SK-MEL-5 (cell line): Measurements from ENCODE around the gene TRIP10. TPM values are rescaled to one million over a fixed set of nuclear protein-coding genes. Genes with fewer than 3 reads are reported as not detected.
"Not testable (repeated sequence)": the region's sequence is repeated elsewhere in the genome, so short reads cannot be mapped to it uniquely, and the experiment has no call there.

Experiments used
- DNase-seq: peaks from one replicate; pipeline ENCODE4 v3.0.0-alpha.2; 2016; ENCODE audit warnings: low read depth, low spot score
- in situ Hi-C: cut with HindIII; loops from 2 replicates; pipeline ENCODE4 v1.10.0; 2016; ENCODE audit warnings: low sequenced_read_pairs, high pct_unique_total_duplicates, low pct_unique_long_range_greater_than_20kb
- total RNA-seq: library from RNA; depleted of rRNA; stranded (reverse); fragments of >200 nt; shearing (Covaris generic); gene quantifications from 2 replicates; pipeline ENCODE4 v1.2.3, GENCODE V29; 2014

The TRIP10 gene
- total RNA-seq, 1 experiment from 2014 or later: 11.5 TPM

- DNase-seq: not testable (repeated sequence)
Measured at GRCh38 chr19:6708913-6709312, 30.6 kb upstream of the TRIP10 start.

GRCh38 chr19:6709549-6709948, 29.9 kb upstream of the TRIP10 start:
- DNase-seq: no peak
- in situ Hi-C loops: no loop called here

More at GRCh38 chr19:6708913-6709312, 30.6 kb upstream of the TRIP10 start:
- in situ Hi-C loops: not testable (repeated sequence)

DNA sequence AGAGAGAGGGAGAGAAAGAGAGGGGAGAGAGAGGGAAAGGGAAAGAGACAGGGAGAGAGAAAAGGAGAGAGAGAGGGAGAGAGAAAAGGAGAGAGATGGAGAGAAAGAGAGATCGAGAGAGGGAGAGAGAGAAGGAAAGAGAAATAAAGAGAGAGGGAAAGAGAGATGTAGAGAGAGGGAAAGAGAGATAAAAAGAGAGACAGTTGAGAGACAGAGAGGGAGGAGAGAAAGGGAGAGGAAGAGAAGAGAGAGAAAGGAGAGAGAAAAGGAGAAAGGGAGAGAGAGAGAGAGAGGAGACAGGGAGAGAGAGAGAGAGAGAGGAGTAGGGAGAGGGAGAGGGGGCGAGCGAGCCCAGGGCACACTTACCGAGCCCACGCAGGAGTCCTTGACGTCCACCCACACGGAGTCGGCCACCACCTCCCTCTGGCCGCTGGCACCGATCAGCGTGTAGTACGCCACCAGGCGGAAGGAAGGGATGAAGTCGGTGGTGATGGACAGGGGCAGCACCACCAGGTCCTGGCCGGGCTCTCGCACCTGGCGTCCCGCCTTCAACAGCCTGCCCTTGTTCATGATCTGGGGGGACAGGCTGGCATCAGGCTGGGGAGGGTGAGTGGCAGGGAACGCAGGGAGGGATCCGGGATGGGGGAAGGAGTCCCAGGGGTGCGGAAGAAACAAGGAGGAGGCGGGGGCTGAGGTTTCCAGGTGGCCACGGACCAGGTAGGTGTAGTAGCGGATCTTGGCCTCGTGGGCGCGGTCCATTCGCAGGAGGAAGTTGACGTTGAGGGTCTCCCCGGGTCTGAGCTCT, 29.0 kb upstream of the TRIP10 start:
- in situ Hi-C loops: no loop called here
- peak; percentile 33 for DNase-seq

DNA sequence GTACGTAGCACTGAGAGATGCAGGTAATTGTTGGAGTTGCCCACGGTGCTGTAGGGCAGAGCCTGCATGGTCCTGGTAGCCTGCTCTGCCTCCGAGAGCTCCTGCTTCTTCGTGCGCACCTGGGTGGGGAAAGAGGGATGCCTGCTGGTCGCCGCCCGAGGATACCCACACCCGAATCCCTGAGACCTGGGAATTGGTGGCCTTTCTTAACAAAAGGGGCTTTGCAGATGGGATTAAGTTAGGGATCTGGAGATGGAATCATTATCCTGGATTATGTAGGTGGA, 28.5 kb upstream of the TRIP10 start:
- in situ Hi-C loops: no loop called here
- DNase-seq: no peak

GRCh38 chr19:6711605-6712004, 27.9 kb upstream of the TRIP10 start:
- in situ Hi-C loops: no loop called here
- DNase-seq: no peak

DNA sequence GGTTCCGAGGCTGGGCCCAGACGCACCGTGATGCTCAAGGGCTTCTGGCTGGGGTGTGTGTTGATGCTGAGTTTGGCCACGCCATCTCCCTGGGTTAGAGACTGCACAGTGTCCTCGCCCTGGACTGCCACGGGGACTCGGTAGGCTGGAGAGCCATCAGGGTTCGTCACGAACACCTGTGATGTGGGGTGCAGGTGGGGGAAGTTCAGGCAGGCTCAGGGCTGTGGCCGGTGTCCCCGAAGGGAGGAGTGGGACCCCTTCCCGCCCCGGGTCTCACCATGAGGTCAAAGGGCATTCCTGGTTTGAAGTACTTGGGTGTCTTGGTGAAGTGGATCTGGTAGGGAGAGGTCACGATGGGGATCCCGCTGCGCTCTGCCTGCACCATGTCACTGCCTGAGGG, 27.2 kb upstream of the TRIP10 start:
- DNase-seq: no peak
- in situ Hi-C loops: no loop called here

- no peak for DNase-seq
- in situ Hi-C loops: no loop called here
Measured at GRCh38 chr19:6712692-6713670, 26.5 kb upstream of the TRIP10 start.

DNA sequence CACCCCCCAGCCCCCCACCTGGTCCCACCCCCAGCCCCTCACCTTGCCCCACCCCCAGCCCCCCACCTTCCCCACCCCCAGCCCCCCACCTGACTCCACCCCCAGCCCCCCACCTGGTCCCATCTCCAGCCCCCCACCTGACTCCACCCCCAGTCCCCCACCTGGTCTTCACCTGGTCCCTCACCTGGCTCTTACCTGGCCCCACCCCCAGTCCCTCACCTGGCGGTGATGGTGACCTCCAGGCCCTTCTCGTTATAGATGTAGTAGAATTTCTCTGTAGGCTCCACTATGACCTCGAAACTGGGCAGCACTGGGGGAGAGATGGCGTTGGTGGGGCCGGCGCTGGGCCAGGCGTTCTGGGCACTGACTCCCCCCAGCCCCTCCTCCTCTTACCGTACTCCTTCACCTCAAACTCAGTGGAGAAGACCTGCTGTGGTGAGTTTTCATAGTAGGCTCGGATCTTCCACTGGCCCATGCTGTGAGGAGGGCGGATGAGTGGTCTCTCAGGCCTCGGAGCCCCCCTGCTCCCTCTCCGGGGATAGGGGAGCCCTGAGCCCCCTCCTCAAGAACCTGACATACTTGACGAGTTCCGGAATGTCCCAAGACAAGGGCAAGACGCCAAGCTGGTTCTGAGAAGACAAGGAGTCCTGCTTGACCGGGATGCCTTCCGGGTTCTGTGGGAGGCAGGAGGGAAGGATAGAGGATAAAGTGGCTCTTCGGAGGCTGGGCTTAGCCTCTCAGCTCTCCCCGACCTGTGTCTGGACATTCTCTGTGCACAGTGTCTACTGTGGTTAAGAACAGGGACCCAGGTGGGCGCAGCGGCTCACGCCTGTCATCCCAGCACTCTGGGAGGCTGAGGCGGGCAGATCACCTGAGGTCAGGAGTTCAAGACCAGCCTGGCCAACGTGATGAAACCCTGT, 25.4 kb upstream of the TRIP10 start:
- in situ Hi-C loops: no loop called here

GRCh38 chr19:6714749-6715555, 24.5 kb upstream of the TRIP10 start:
- DNase-seq: no peak
- in situ Hi-C loops: no loop called here

More for the DNA sequence above, 25.4 kb upstream of the TRIP10 start:
- DNase-seq: no peak

- in situ Hi-C loops: no loop called here
- no peak for DNase-seq
Measured at GRCh38 chr19:6716610-6716970, 22.9 kb upstream of the TRIP10 start.

DNA sequence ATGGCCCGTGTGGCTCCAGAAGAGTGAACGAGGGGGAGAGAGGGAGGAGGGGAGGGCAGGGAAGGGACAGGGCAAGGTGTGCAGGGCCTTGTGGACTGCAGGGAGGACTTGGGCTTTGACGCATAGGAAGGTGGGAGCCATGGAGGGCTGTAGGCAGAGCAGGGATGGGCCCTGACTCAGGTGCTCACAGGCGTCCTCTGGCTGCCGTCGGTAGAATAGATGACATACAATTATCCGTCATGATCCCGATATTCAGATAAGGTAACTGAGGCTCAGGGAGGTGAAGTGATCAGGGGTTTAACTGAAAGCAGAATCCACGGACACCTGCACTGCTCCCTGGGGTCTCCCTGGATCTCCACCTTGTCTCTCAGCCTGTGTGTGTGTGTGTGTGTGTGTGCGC, 22.4 kb upstream of the TRIP10 start:
- no peak for DNase-seq
- in situ Hi-C loops: no loop called here

- in situ Hi-C loops: no loop called here
- no peak for DNase-seq
Measured at GRCh38 chr19:6717441-6717971, 22.0 kb upstream of the TRIP10 start.

- DNase-seq: no peak
- in situ Hi-C loops: no loop called here
Measured at GRCh38 chr19:6718111-6718740, 21.3 kb upstream of the TRIP10 start.

DNA sequence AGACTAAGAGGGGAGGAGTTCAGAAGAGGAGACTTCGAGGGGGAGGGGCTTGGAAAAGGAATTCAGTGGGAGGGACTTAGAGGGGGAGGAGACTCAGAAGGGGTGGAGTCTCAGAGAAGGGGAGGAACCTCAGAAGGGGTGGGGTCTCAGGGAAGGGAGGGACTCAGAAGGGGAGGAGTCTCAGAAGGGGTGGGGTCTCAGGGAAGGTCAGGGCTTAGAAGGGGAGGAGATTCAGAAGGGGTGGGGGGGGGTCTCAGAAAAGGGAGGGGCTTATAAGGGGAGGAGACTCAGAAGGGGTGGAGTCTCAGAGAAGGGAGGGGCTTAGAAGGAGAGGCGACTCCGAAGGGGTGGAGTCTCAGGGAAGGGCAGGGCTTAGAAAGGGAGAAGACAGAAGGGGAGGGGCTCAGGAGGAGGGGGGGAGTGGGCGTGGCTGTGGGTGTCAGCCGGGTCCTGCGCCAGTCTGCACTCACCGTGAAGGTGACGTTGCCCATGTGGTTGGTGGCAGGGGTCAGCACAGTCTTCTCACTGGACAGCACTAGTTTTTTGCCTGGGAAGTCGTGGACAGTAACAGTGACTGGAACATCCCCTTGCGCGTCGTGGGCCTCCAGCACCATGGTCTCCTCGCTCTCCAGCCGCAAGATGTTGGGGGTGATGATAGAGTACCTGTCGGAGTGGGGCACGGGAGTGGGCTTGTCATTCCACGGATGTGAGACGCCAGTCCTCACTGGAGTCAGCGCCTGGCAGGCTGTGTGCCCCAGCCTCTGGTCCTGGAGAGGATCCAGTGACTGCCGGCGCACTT, 20.5 kb upstream of the TRIP10 start:
- peak; percentile 67 for DNase-seq
- in situ Hi-C loops: no loop called here

DNA sequence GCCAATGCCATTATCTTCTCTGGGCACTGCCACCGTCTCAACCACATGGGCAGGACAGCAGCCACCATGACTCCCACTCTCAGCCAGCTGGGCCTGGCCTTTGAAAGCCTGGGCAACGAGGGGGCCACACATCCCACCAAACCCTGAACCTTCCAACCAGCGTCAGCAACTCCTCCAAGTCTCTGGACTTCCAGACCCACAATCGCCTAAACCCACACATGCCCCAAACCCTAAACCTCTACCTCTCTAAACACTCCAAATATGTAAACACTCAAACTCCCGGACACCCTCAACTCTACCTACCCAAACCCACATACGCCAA, 20.0 kb upstream of the TRIP10 start:
- in situ Hi-C loops: no loop called here
- DNase-seq: no peak

- no peak for DNase-seq
- in situ Hi-C loops: no loop called here
Measured at GRCh38 chr19:6719992-6720368, 19.5 kb upstream of the TRIP10 start.
